HepG2 (cell line): Measurements from ENCODE around the gene NHSL1. TPM values are rescaled to one million over a fixed set of nuclear protein-coding genes. Genes with fewer than 3 reads are reported as not detected.

Experiments
- GATA4 ChIP-seq: sonication (generic); IDR thresholded peaks from 2 replicates; pipeline ENCODE4 v1.6.1; 2016; ENCODE audit warnings: antibody characterized with exemption, low read depth, borderline replicate concordance
- ISX ChIP-seq: sonication (generic); formaldehyde crosslinking; conservative IDR thresholded peaks from 2 replicates; pipeline ENCODE4 v1.5.0; 2020; ENCODE audit warnings: missing genetic modification reagents
- JUN ChIP-seq: sonication (generic); formaldehyde crosslinking; IDR thresholded peaks from 2 replicates; pipeline ENCODE4 v1.4.0; 2020; ENCODE audit warnings: mild to moderate bottlenecking, missing genetic modification reagents
- MTA1 ChIP-seq: sonication (generic); formaldehyde crosslinking; IDR thresholded peaks from 2 replicates; pipeline ENCODE4 v1.4.0; 2020; ENCODE audit warnings: missing genetic modification reagents, mild to moderate bottlenecking, borderline replicate concordance
- NFKB2 ChIP-seq: sonication (generic); formaldehyde crosslinking; IDR thresholded peaks from 2 replicates; pipeline ENCODE4 v1.4.0; 2020; ENCODE audit warnings: missing genetic modification reagents, borderline replicate concordance
- PAXIP1 ChIP-seq: sonication (generic); formaldehyde crosslinking; conservative IDR thresholded peaks from 2 replicates; pipeline ENCODE4 v1.4.0; 2020; ENCODE audit warnings: mild to moderate bottlenecking, missing genetic modification reagents, moderate library complexity
- RBM22 ChIP-seq: fragments of 200-400 bp; formaldehyde crosslinking; optimal IDR thresholded peaks from 2 replicates; pipeline ENCODE3; 2017; ENCODE audit warnings: mild to moderate bottlenecking, low read length, moderate library complexity
- RFX1 ChIP-seq: fragments of 450-650 bp; IDR thresholded peaks from 2 replicates; pipeline ENCODE4 v1.6.1; 2017
- TBX2 ChIP-seq: sonication (generic); formaldehyde crosslinking; IDR thresholded peaks from 2 replicates; pipeline ENCODE4 v1.5.0; 2020; ENCODE audit warnings: missing genetic modification reagents, mild to moderate bottlenecking, borderline replicate concordance
- TSC22D2 ChIP-seq: sonication (generic); formaldehyde crosslinking; IDR thresholded peaks from 2 replicates; pipeline ENCODE4 v1.5.1; 2020; ENCODE audit warnings: missing genetic modification reagents, mild to moderate bottlenecking, borderline replicate concordance
- UBTF ChIP-seq: sonication (generic); formaldehyde crosslinking; IDR thresholded peaks from 2 replicates; pipeline ENCODE4 v1.4.0; 2020; ENCODE audit warnings: mild to moderate bottlenecking, missing genetic modification reagents
- ZBTB39 ChIP-seq: sonication (generic); formaldehyde crosslinking; IDR thresholded peaks from 2 replicates; pipeline ENCODE4 v1.5.0; 2020; ENCODE audit warnings: missing genetic modification reagents
- ZBTB4 ChIP-seq: sonication (generic); formaldehyde crosslinking; IDR thresholded peaks from 2 replicates; pipeline ENCODE4 v1.4.0; 2020; ENCODE audit warnings: missing genetic modification reagents, mild to moderate bottlenecking, borderline replicate concordance
- ZFP41 ChIP-seq: sonication (generic); formaldehyde crosslinking; IDR thresholded peaks from 2 replicates; pipeline ENCODE4 v1.4.0; 2020; ENCODE audit warnings: mild to moderate bottlenecking, missing genetic modification reagents, borderline replicate concordance
- ZNF33B ChIP-seq: sonication (generic); formaldehyde crosslinking; IDR thresholded peaks from 2 replicates; pipeline ENCODE4 v1.5.1; 2020; ENCODE audit warnings: mild to moderate bottlenecking, missing genetic modification reagents
- ZNF432 ChIP-seq: sonication (generic); formaldehyde crosslinking; IDR thresholded peaks from 2 replicates; pipeline ENCODE4 v1.5.0; 2020; ENCODE audit warnings: missing genetic modification reagents, mild to moderate bottlenecking, borderline replicate concordance
- polyA plus RNA-seq, 8 experiments: library from polyadenylated mRNA; depleted of rRNA in 3 of 8; stranded (reverse) in 7 of 8; unstranded in 1 of 8; fragments of >200 nt; fragmentation: Illumina TruSeq in 4 of 8; extraction: Trizol in 4 of 8; gene quantifications; 2 replicates each; pipeline versions ENCODE4 v1.2.1 to v1.2.3, GENCODE V29; 2011 to 2016; ENCODE audit warnings: low read depth in 4 of 8, missing spikeins in 1 of 8, mixed read lengths in 1 of 8; ENCODE audit not compliant: insufficient read depth in 1 of 8
- total RNA-seq, 5 experiments: library from RNA; depleted of rRNA; stranded (reverse); fragments of >200 nt; fragmentation: Illumina TruSeq; extraction: Trizol; gene quantifications; 2 replicates each; pipeline ENCODE4 v1.2.3, GENCODE V29; 2016; ENCODE audit warnings: low read depth in 1 of 5

The NHSL1 gene
- total and polyA plus RNA-seq, 2 of the 13 experiments (the other 11 are each of a cell fraction or from before 2014, with no cell fraction given), result 24.9 to 53.6 TPM

GRCh38 chr6:138515657-138516248, 16.5 kb upstream of the NHSL1 start (continued):
- peak; percentile 35; the same call in 1 of the 2 replicates for TF ChIP-seq PAXIP1 (CRISPR knock-in tag)
- no peak for TF ChIP-seq GATA4
- no peak for TF ChIP-seq ZFP41
- TF ChIP-seq MTA1, result no peak
- TF ChIP-seq NFKB2 (CRISPR knock-in tag), result no peak
- TF ChIP-seq ZBTB39 (CRISPR knock-in tag), result no peak
- peak; percentile 69 for TF ChIP-seq RBM22
- TF ChIP-seq ZBTB4, result 0 out of 2 replicates have a peak, but pooled peaks have one; percentile 45
- no peak for TF ChIP-seq ISX (CRISPR knock-in tag)
- TF ChIP-seq TBX2, result 0 out of 2 replicates have a peak, but pooled peaks have one; percentile 17
- 0 out of 2 replicates have a peak, but pooled peaks have one; percentile 22 for TF ChIP-seq JUN (CRISPR knock-in tag)
- no peak for TF ChIP-seq ZNF432 (CRISPR knock-in tag)
- TF ChIP-seq UBTF (CRISPR knock-in tag), result no peak
- TF ChIP-seq RFX1, result no peak
- TF ChIP-seq ZNF33B (CRISPR knock-in tag), result no peak
- TF ChIP-seq TSC22D2 (CRISPR knock-in tag), result no peak
